ENCODE data around the gene CPVL.

Gene CPVL

GRCh38 chr7:29146057-29146706 is at the start of gene CPVL:
Gene CPVL, minus strand, starts transcription at chr7:29146537. Its CDS starts 25,476 bp downstream, at chr7:29121061.
- no peak for FAIRE-seq

GRCh38 chr7:29194594-29195427 is 48.5 kb upstream of the CPVL start, which contains the start of gene CHN2:
Gene CHN2, plus strand, starts transcription at chr7:29194775.
- FAIRE-seq: no peak

GRCh38 chr7:29194206-29194593 is 47.9 kb upstream of the CPVL start:
- FAIRE-seq: no peak

GRCh38 chr7:29193316-29194205 is 47.2 kb upstream of the CPVL start:
- no peak for FAIRE-seq

- FAIRE-seq: no peak
Measured at GRCh38 chr7:29192811-29193210, 46.5 kb upstream of the CPVL start.

- FAIRE-seq: no peak
Measured at GRCh38 chr7:29192323-29192722, 46.0 kb upstream of the CPVL start.

GRCh38 chr7:29190349-29191045 is 44.2 kb upstream of the CPVL start:
- FAIRE-seq: no peak

GRCh38 chr7:29189743-29190201 is 43.4 kb upstream of the CPVL start:
- no peak for FAIRE-seq

GRCh38 chr7:29185613-29186012 is 39.3 kb upstream of the CPVL start:
- no peak for FAIRE-seq

- no peak for FAIRE-seq
Measured at GRCh38 chr7:29184599-29184998, 38.3 kb upstream of the CPVL start.

GRCh38 chr7:29179115-29179514 is 32.8 kb upstream of the CPVL start:
- no peak for FAIRE-seq

- FAIRE-seq: no peak
Measured at GRCh38 chr7:29177963-29178600, 31.7 kb upstream of the CPVL start.

GRCh38 chr7:29173458-29173857 is 27.1 kb upstream of the CPVL start:
- FAIRE-seq: no peak

- no peak for FAIRE-seq
Measured at GRCh38 chr7:29170781-29171180, 24.4 kb upstream of the CPVL start.

GRCh38 chr7:29167721-29168120 is 21.4 kb upstream of the CPVL start:
- FAIRE-seq: no peak

- FAIRE-seq: no peak
Measured at GRCh38 chr7:29163854-29164253, 17.5 kb upstream of the CPVL start.

GRCh38 chr7:29162577-29162976 is 16.2 kb upstream of the CPVL start:
- FAIRE-seq: no peak

- FAIRE-seq: no peak
Measured at GRCh38 chr7:29161231-29161630, 14.9 kb upstream of the CPVL start.

GRCh38 chr7:29160080-29160479 is 13.7 kb upstream of the CPVL start:
- no peak for FAIRE-seq

- no peak for FAIRE-seq
Measured at GRCh38 chr7:29158795-29159423, 12.6 kb upstream of the CPVL start.

- no peak for FAIRE-seq
Measured at GRCh38 chr7:29156907-29157452, 10.6 kb upstream of the CPVL start.
